HEK293 (cell line): ENCODE measurements around the gene SYNE2.

Source experiments
- CTCF ChIA-PET: fragments of 350-600 bp; formaldehyde crosslinking; extraction: SDS; loops from one replicate; lab custom pipeline; 2021; ENCODE audit warnings: antibody characterized with exemption; lab: Yijun Ruan, JAX
- POLR2A ChIA-PET: fragments of 300-600 bp; formaldehyde crosslinking; extraction: SDS; loops from one replicate; lab custom pipeline; 2020; ENCODE audit warnings: antibody characterized with exemption, inconsistent platforms; lab: Yijun Ruan, JAX
- H3K27ac ChIP-seq: fragments of 200-500 bp; sonication (Bioruptor generic); 2 replicates; pipeline ENCODE4 v1.5.1; 2014; ENCODE audit warnings: low read depth, low read length, control low read depth, inconsistent platforms; ENCODE audit errors: extremely low read depth
- H3K36me3 ChIP-seq, 2 experiments: fragments of 200-500 bp in 1 of 2; sonication (Bioruptor generic) in 1 of 2; 1 replicate in 1 of 2; 2 replicates in 1 of 2; pipeline ENCODE4 v1.5.1; 2014 to 2017; ENCODE audit warnings: inconsistent platforms in 2 of 2, low read length in 2 of 2; ENCODE audit not compliant: control insufficient read depth in 2 of 2, insufficient read depth in 1 of 2
- H3K4me1 ChIP-seq: fragments of 200-500 bp; sonication (Bioruptor generic); 2 replicates; pipeline ENCODE4 v1.5.1; 2014; ENCODE audit warnings: mild to moderate bottlenecking, low read length, inconsistent platforms; ENCODE audit not compliant: control insufficient read depth, insufficient read depth
- H3K4me3 ChIP-seq: 2 replicates; pipeline ENCODE4 v1.5.1; 2011; ENCODE audit warnings: low read depth, mild to moderate bottlenecking, control low read depth, low read length, moderate library complexity
- H3K9me3 ChIP-seq: fragments of 200-500 bp; sonication (Bioruptor generic); 2 replicates; pipeline ENCODE4 v1.5.1; 2014; ENCODE audit warnings: low read depth, low read length, inconsistent platforms; ENCODE audit not compliant: control insufficient read depth, insufficient read depth
- ELK4 ChIP-seq: IDR thresholded peaks from 2 replicates; pipeline ENCODE4 v1.6.1; 2011; ENCODE audit warnings: mild to moderate bottlenecking, low read depth, low read length, borderline replicate concordance
- REPIN1 ChIP-seq: fragments of 450-650 bp; formaldehyde crosslinking; IDR thresholded peaks from 2 replicates; pipeline ENCODE4 v1.5.1; 2017; ENCODE audit warnings: missing biosample characterization, missing genetic modification characterization, low read depth
- ZBTB7A ChIP-seq: fragments of 450-650 bp; formaldehyde crosslinking; IDR thresholded peaks from 2 replicates; pipeline ENCODE4 v1.5.1; 2016; ENCODE audit warnings: low read depth, missing biosample characterization, missing genetic modification characterization
- ZNF350 ChIP-seq: fragments of 450-650 bp; formaldehyde crosslinking; IDR thresholded peaks from 2 replicates; pipeline ENCODE4 v1.5.0; 2017; ENCODE audit warnings: missing biosample characterization, mild to moderate bottlenecking, missing genetic modification characterization
- ZNF544 ChIP-seq: fragments of 450-650 bp; formaldehyde crosslinking; IDR thresholded peaks from 2 replicates; pipeline ENCODE4 v1.5.0; 2017; ENCODE audit warnings: missing biosample characterization, missing genetic modification characterization
- ZNF658 ChIP-seq: fragments of 450-650 bp; formaldehyde crosslinking; IDR thresholded peaks from 2 replicates; pipeline ENCODE4; 2016; ENCODE audit warnings: missing biosample characterization, missing genetic modification characterization
- ZSCAN30 ChIP-seq: fragments of 450-650 bp; IDR thresholded peaks from 2 replicates; pipeline ENCODE4 v1.5.1; 2018; ENCODE audit warnings: missing biosample characterization, mild to moderate bottlenecking, missing genetic modification characterization, moderate library complexity
- ZSCAN5A ChIP-seq: fragments of 450-650 bp; formaldehyde crosslinking; IDR thresholded peaks from 2 replicates; pipeline ENCODE4 v1.5.1; 2016; ENCODE audit warnings: missing biosample characterization, missing genetic modification characterization
- TF ChIP-seq, protein P1 (sequence below): fragments of 450-650 bp; formaldehyde crosslinking; IDR thresholded peaks from 2 replicates; pipeline ENCODE4 v1.5.1; 2016; ENCODE audit warnings: missing biosample characterization, missing genetic modification characterization, borderline replicate concordance
- TF ChIP-seq, protein P2 (sequence below): fragments of 450-650 bp; formaldehyde crosslinking; IDR thresholded peaks from 2 replicates; pipeline ENCODE4 v1.5.1; 2016; ENCODE audit warnings: missing biosample characterization, missing genetic modification characterization
- TF ChIP-seq, protein P3 (sequence below): fragments of 450-650 bp; formaldehyde crosslinking; IDR thresholded peaks from 2 replicates; pipeline ENCODE4 v1.5.1; 2017; ENCODE audit warnings: missing biosample characterization, missing genetic modification characterization
- TF ChIP-seq, protein P4 (sequence below): fragments of 450-650 bp; formaldehyde crosslinking; IDR thresholded peaks from 2 replicates; pipeline ENCODE4 v1.5.1; 2017; ENCODE audit warnings: missing biosample characterization, missing genetic modification characterization
- TF ChIP-seq, protein P5 (sequence below): fragments of 450-650 bp; formaldehyde crosslinking; IDR thresholded peaks from 2 replicates; pipeline ENCODE4 v1.5.1; 2016; ENCODE audit warnings: missing biosample characterization, missing genetic modification characterization

SYNE2 gene

DNA sequence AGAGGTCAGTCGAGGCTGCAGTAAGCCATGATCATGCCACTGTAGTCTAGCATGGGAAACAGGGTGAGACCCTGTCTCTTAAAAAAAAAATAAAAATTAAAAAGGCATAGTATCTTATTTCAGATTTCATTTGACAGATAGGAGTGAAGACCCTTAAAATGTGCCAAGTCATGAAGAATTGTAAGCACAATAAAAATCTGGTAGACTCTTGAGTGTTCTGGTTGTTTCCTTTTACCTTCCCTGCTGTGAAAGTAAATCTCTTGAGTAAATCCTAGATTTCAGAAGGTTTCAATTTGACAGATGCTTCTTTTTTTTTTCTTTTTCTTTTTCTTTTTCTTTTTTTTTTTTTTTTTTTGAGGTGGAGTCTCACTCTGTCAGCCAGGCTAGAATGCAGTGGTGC lies 332.4 kb downstream of the SYNE2 start:
- ChIA-PET CTCF (no interaction called here), POLR2A (no interaction called here)
- Histone ChIP-seq H3K4me1 (no peaks in the 10 kb centered on the region), H3K4me3 (no peak overlapping the region), H3K9me3 (no peaks in the 10 kb centered on the region), H3K27ac (no peak overlapping the region), H3K36me3 (peaks cover 6 to 24% of the 10 kb centered on the region in 2 experiments)
- TF ChIP-seq, protein P1, sequence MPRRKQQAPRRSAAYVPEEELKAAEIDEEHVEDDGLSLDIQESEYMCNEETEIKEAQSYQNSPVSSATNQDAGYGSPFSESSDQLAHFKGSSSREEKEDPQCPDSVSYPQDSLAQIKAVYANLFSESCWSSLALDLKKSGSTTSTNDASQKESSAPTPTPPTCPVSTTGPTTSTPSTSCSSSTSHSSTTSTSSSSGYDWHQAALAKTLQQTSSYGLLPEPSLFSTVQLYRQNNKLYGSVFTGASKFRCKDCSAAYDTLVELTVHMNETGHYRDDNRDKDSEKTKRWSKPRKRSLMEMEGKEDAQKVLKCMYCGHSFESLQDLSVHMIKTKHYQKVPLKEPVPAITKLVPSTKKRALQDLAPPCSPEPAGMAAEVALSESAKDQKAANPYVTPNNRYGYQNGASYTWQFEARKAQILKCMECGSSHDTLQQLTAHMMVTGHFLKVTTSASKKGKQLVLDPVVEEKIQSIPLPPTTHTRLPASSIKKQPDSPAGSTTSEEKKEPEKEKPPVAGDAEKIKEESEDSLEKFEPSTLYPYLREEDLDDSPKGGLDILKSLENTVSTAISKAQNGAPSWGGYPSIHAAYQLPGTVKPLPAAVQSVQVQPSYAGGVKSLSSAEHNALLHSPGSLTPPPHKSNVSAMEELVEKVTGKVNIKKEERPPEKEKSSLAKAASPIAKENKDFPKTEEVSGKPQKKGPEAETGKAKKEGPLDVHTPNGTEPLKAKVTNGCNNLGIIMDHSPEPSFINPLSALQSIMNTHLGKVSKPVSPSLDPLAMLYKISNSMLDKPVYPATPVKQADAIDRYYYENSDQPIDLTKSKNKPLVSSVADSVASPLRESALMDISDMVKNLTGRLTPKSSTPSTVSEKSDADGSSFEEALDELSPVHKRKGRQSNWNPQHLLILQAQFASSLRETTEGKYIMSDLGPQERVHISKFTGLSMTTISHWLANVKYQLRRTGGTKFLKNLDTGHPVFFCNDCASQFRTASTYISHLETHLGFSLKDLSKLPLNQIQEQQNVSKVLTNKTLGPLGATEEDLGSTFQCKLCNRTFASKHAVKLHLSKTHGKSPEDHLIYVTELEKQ (tag by site-specific recombination) = no peak
- TF ChIP-seq ZSCAN5A (tag by site-specific recombination) (no peak), ZSCAN30 (tag by site-specific recombination) (no peak), ZBTB7A (no peak), ZNF658 (tag by site-specific recombination) (no peak), ELK4 (no peak), ZNF350 (tag by site-specific recombination) (no peak), ZNF544 (tag by site-specific recombination) (no peak), REPIN1 (tag by site-specific recombination) (no peak)
- TF ChIP-seq, protein P2, sequence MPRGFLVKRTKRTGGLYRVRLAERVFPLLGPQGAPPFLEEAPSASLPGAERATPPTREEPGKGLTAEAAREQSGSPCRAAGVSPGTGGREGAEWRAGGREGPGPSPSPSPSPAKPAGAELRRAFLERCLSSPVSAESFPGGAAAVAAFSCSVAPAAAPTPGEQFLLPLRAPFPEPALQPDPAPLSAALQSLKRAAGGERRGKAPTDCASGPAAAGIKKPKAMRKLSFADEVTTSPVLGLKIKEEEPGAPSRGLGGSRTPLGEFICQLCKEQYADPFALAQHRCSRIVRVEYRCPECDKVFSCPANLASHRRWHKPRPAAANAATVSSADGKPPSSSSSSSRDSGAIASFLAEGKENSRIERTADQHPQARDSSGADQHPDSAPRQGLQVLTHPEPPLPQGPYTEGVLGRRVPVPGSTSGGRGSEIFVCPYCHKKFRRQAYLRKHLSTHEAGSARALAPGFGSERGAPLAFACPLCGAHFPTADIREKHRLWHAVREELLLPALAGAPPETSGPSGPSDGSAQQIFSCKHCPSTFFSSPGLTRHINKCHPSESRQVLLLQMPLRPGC = no peak
- TF ChIP-seq, protein P3, sequence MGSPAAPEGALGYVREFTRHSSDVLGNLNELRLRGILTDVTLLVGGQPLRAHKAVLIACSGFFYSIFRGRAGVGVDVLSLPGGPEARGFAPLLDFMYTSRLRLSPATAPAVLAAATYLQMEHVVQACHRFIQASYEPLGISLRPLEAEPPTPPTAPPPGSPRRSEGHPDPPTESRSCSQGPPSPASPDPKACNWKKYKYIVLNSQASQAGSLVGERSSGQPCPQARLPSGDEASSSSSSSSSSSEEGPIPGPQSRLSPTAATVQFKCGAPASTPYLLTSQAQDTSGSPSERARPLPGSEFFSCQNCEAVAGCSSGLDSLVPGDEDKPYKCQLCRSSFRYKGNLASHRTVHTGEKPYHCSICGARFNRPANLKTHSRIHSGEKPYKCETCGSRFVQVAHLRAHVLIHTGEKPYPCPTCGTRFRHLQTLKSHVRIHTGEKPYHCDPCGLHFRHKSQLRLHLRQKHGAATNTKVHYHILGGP = no peak
- TF ChIP-seq, protein P4, sequence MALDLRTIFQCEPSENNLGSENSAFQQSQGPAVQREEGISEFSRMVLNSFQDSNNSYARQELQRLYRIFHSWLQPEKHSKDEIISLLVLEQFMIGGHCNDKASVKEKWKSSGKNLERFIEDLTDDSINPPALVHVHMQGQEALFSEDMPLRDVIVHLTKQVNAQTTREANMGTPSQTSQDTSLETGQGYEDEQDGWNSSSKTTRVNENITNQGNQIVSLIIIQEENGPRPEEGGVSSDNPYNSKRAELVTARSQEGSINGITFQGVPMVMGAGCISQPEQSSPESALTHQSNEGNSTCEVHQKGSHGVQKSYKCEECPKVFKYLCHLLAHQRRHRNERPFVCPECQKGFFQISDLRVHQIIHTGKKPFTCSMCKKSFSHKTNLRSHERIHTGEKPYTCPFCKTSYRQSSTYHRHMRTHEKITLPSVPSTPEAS (tag by site-specific recombination) = no peak

- TF ChIP-seq, protein P5, sequence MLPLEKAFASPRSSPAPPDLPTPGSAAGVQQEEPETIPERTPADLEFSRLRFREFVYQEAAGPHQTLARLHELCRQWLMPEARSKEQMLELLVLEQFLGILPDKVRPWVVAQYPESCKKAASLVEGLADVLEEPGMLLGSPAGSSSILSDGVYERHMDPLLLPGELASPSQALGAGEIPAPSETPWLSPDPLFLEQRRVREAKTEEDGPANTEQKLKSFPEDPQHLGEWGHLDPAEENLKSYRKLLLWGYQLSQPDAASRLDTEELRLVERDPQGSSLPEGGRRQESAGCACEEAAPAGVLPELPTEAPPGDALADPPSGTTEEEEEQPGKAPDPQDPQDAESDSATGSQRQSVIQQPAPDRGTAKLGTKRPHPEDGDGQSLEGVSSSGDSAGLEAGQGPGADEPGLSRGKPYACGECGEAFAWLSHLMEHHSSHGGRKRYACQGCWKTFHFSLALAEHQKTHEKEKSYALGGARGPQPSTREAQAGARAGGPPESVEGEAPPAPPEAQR (tag by site-specific recombination) = no peak
- ChIA-PET POLR2A (no interaction called here), CTCF (interaction anchor here (0.6 kb wide), 1 partner anchor 19 kb away, joined by 3 read pairs; no protein-coding TSS in a partner anchor)
- H3K27ac ChIP-seq = no peak overlapping the region
- no peaks in the 10 kb centered on the region for H3K4me1 ChIP-seq
- H3K4me3 ChIP-seq = no peak overlapping the region
- H3K36me3 ChIP-seq = peaks cover 0 to 24% of the 10 kb centered on the region in 2 experiments; a peak in 2 of 3 replicates
- no peaks in the 10 kb centered on the region for H3K9me3 ChIP-seq
Observed at GRCh38 chr14:64186231-64187129, 333.7 kb downstream of the SYNE2 start.
